ENCODE measurements around the gene NFATC2.

- TF ChIP-seq, protein P1, sequence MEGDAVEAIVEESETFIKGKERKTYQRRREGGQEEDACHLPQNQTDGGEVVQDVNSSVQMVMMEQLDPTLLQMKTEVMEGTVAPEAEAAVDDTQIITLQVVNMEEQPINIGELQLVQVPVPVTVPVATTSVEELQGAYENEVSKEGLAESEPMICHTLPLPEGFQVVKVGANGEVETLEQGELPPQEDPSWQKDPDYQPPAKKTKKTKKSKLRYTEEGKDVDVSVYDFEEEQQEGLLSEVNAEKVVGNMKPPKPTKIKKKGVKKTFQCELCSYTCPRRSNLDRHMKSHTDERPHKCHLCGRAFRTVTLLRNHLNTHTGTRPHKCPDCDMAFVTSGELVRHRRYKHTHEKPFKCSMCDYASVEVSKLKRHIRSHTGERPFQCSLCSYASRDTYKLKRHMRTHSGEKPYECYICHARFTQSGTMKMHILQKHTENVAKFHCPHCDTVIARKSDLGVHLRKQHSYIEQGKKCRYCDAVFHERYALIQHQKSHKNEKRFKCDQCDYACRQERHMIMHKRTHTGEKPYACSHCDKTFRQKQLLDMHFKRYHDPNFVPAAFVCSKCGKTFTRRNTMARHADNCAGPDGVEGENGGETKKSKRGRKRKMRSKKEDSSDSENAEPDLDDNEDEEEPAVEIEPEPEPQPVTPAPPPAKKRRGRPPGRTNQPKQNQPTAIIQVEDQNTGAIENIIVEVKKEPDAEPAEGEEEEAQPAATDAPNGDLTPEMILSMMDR (IDR thresholded peaks at IDR 0.05; ENCODE audit: insufficient read depth, low read depth, low read length), result no peak
- TF ChIP-seq EZH2 (IDR thresholded peaks at IDR 0.05; ENCODE audit: insufficient read depth, low read length), result no peak
Observed at GRCh38 chr20:51410586-51411325, 131.8 kb downstream of the NFATC2 start.

All from astrocyte (in vitro differentiated cells and primary cell).